SK-N-SH (cell line): ENCODE results near the gene PPIP5K2. TPM values are rescaled to one million over a fixed set of nuclear protein-coding genes. Genes with fewer than 3 reads are reported as not detected.
"Not testable (repeated sequence)": the region's sequence is repeated elsewhere in the genome, so short reads cannot be mapped to it uniquely, and the experiment has no call there.

Source experiments
- CTCF ChIA-PET: fragments of 300-600, 350-600 bp; formaldehyde crosslinking; extraction: SDS; loops from one replicate; lab custom pipeline; 2021; lab: Yijun Ruan, JAX
- POLR2A ChIA-PET: fragments of 350-600 bp; sonication (Branson Sonifier 250); formaldehyde crosslinking; extraction: SDS; loops from one replicate; lab custom pipeline; 2020; ENCODE audit warnings: antibody characterized with exemption, inconsistent platforms; lab: Yijun Ruan, JAX
- DNase-seq: peaks from one replicate; pipeline ENCODE4 v3.0.0; 2012
- H2AFZ ChIP-seq: fragments of 200-600 bp; sonication (generic); 2 replicates; pipeline ENCODE4 v1.8.1; 2016; ENCODE audit warnings: antibody characterized with exemption, mild to moderate bottlenecking, low read depth
- H3F3A ChIP-seq: fragments of 200-600 bp; sonication (generic); replicated peaks from 2 replicates; pipeline ENCODE3; 2016; ENCODE audit warnings: antibody characterized with exemption, mild to moderate bottlenecking; ENCODE audit not compliant: insufficient read depth
- H3K27ac ChIP-seq, 2 experiments: fragments of 200-500 bp in 1 of 2; fragments of 200-600 bp in 1 of 2; sonication (Bioruptor generic) in 1 of 2; sonication (generic), shearing (Covaris generic) in 1 of 2; 2 replicates each; pipeline versions ENCODE4 v1.5.1 to v1.6.1; 2014 to 2016; ENCODE audit warnings: low read depth in 2 of 2, inconsistent platforms in 1 of 2, low read length in 1 of 2, mild to moderate bottlenecking in 1 of 2, mixed read lengths in 1 of 2
- H3K27me3 ChIP-seq: fragments of 200-600 bp; sonication (generic), shearing (Covaris generic); 2 replicates; pipeline ENCODE4 v1.6.1; 2016; ENCODE audit warnings: mixed run types; ENCODE audit not compliant: insufficient read depth
- H3K36me3 ChIP-seq, 2 experiments: fragments of 200-500 bp in 1 of 2; fragments of 200-600 bp in 1 of 2; sonication (Bioruptor generic) in 1 of 2; sonication (generic) in 1 of 2; replicated peaks in 1 of 2; 2 replicates each; pipeline versions ENCODE3 to v1.5.1; 2014 to 2016; ENCODE audit warnings: low read length in 1 of 2, mild to moderate bottlenecking in 1 of 2; ENCODE audit not compliant: insufficient read depth in 2 of 2, control insufficient read depth in 1 of 2
- H3K4me1 ChIP-seq, 2 experiments: fragments of 200-500 bp in 1 of 2; fragments of 200-600 bp in 1 of 2; sonication (Bioruptor generic) in 1 of 2; sonication (generic), shearing (Covaris generic) in 1 of 2; 2 replicates each; pipeline versions ENCODE4 v1.5.1 to v1.6.1; 2014 to 2016; ENCODE audit warnings: low read depth in 1 of 2, low read length in 1 of 2, mixed run types in 1 of 2; ENCODE audit not compliant: insufficient read depth in 2 of 2, control insufficient read depth in 1 of 2
- H3K4me2 ChIP-seq: fragments of 200-600 bp; sonication (generic), shearing (Covaris generic); 2 replicates; pipeline ENCODE4 v1.6.1; 2017; ENCODE audit warnings: mixed run types
- H3K4me3 ChIP-seq, 2 experiments: fragments of 200-500 bp in 1 of 2; fragments of 200-600 bp in 1 of 2; sonication (Bioruptor generic) in 1 of 2; sonication (generic), shearing (Covaris generic) in 1 of 2; 2 replicates each; pipeline versions ENCODE4 v1.5.1 to v1.8.1; 2014 to 2016; ENCODE audit warnings: low read depth in 2 of 2, inconsistent platforms in 1 of 2, low read length in 1 of 2, mild to moderate bottlenecking in 1 of 2, mixed read lengths in 1 of 2, moderate library complexity in 1 of 2
- H3K79me2 ChIP-seq: fragments of 200-600 bp; sonication (generic); 2 replicates; pipeline ENCODE4 v1.8.1; 2017; ENCODE audit warnings: mild to moderate bottlenecking; ENCODE audit not compliant: insufficient read depth
- H3K9ac ChIP-seq: fragments of 200-600 bp; sonication (generic); 2 replicates; pipeline ENCODE4 v1.6.1; 2017; ENCODE audit warnings: mixed run types
- H3K9me2 ChIP-seq: fragments of 200-600 bp; sonication (generic); 2 replicates; pipeline ENCODE4 v1.6.1; 2017; ENCODE audit warnings: mixed run types
- H3K9me3 ChIP-seq: fragments of 200-600 bp; sonication (generic); 2 replicates; pipeline ENCODE4 v1.6.1; 2017; ENCODE audit warnings: mixed run types, mild to moderate bottlenecking, moderate library complexity
- H4K20me1 ChIP-seq: fragments of 200-600 bp; sonication (generic); 2 replicates; pipeline ENCODE4 v1.6.1; 2017; ENCODE audit warnings: mild to moderate bottlenecking, mixed run types; ENCODE audit not compliant: insufficient read depth
- CHD2 ChIP-seq: fragments of 150-350 bp; IDR thresholded peaks from 2 replicates; pipeline ENCODE4 v1.6.1; 2018; ENCODE audit warnings: low read length; ENCODE audit not compliant: partially characterized antibody
- EP300 ChIP-seq, 2 experiments: IDR thresholded peaks; 2 replicates each; pipeline versions ENCODE4 v1.4.0 to v1.6.1; 2012; ENCODE audit warnings: borderline replicate concordance in 1 of 2, low read depth in 1 of 2, low read length in 1 of 2
- FOSL2 ChIP-seq: IDR thresholded peaks from 2 replicates; pipeline ENCODE4 v1.4.0; 2012; ENCODE audit warnings: low read depth, mild to moderate bottlenecking, moderate library complexity, borderline replicate concordance
- JUND ChIP-seq: IDR thresholded peaks from 2 replicates; pipeline ENCODE4 v1.4.0; 2012
- RAD21 ChIP-seq: IDR thresholded peaks from 2 replicates; pipeline ENCODE4 v1.6.1; 2012; ENCODE audit warnings: mild to moderate bottlenecking, low read length
- RXRA ChIP-seq: IDR thresholded peaks from 2 replicates; pipeline ENCODE4 v1.4.0; 2012; ENCODE audit warnings: low read depth, mild to moderate bottlenecking, borderline replicate concordance
- SMC3 ChIP-seq: IDR thresholded peaks from 2 replicates; pipeline ENCODE4 v1.6.1; 2012; ENCODE audit warnings: low read depth, low read length, improper control_type of control experiment
- TCF12 ChIP-seq: IDR thresholded peaks from 2 replicates; pipeline ENCODE4 v1.4.0; 2012
- whole genome bisulfite sequencing: methylation state at CpG from one replicate; pipeline ENCODE4 v1.1.6; 2017; ENCODE audit warnings: low lambda C conversion rate; 5-methylcytosine and 5-hydroxymethylcytosine counted together
- polyA plus RNA-seq, 3 experiments: library from polyadenylated mRNA; depleted of rRNA; stranded (reverse); fragments of >200 nt; gene quantifications; 2 replicates each; pipeline ENCODE4 v1.2.3, GENCODE V29; 2012
- TF ChIP-seq, protein P1 (sequence below): IDR thresholded peaks from 2 replicates; pipeline ENCODE4; 2012
- TF ChIP-seq, protein P2 (sequence below): fragments of 150-350 bp; IDR thresholded peaks from 2 replicates; pipeline ENCODE4 v1.6.1; 2016; ENCODE audit warnings: mild to moderate bottlenecking, low read depth, low read length
- TF ChIP-seq, protein P3 (sequence below): IDR thresholded peaks from 2 replicates; pipeline ENCODE4 v1.4.0; 2012; ENCODE audit warnings: low read depth, borderline replicate concordance
- TF ChIP-seq, protein P4 (sequence below): fragments of 150-350 bp; IDR thresholded peaks from 2 replicates; pipeline ENCODE4 v1.6.1; 2017; ENCODE audit warnings: antibody characterized with exemption, low read length, low read depth, borderline replicate concordance

Gene PPIP5K2
- polyA plus RNA-seq, 1 of the 3 experiments (the other 2 are of a cell fraction), result 18.2 TPM

DNA sequence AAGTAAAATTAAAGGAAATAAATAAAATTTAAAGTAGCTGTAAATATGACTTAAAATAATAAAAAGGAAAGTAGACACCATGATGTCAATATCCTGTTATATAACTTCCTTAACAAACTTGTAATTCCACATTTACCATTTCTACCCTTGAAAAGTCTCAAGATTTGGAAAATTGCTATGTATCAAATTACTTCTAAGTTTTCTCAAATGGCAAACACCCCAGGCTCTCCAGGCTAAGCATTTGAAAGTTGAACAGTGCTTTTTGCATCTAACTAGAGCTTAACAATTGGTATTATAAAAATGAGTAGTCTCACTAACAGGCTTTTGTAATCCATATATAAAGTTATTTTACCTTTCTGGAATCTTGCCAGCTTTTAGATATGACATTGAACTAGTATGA lies 97.0 kb downstream of the PPIP5K2 start:
- H3F3A ChIP-seq, result no peaks in the 10 kb centered on the region
- ChIA-PET POLR2A (no interaction called here), CTCF (interaction anchor here (1.9 to 5.2 kb wide), 4 partner anchors 7 to 259 kb away, joined by 5 to 24 read pairs (median 10); no protein-coding TSS in a partner anchor)
- TF ChIP-seq JUND (no peak), TCF12 (no peak), SMC3 (no peak), RAD21 (no peak), EP300 (IDR thresholded peaks at IDR 0.05; ENCODE audit: borderline replicate concordance in 1 of 2, low read depth in 1 of 2, low read length in 1 of 2) (no peak), FOSL2 (no peak)
- TF ChIP-seq, protein P1, sequence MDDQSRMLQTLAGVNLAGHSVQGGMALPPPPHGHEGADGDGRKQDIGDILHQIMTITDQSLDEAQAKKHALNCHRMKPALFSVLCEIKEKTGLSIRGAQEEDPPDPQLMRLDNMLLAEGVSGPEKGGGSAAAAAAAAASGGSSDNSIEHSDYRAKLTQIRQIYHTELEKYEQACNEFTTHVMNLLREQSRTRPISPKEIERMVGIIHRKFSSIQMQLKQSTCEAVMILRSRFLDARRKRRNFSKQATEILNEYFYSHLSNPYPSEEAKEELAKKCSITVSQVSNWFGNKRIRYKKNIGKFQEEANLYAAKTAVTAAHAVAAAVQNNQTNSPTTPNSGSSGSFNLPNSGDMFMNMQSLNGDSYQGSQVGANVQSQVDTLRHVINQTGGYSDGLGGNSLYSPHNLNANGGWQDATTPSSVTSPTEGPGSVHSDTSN, result no peak
- TF ChIP-seq, protein P2, sequence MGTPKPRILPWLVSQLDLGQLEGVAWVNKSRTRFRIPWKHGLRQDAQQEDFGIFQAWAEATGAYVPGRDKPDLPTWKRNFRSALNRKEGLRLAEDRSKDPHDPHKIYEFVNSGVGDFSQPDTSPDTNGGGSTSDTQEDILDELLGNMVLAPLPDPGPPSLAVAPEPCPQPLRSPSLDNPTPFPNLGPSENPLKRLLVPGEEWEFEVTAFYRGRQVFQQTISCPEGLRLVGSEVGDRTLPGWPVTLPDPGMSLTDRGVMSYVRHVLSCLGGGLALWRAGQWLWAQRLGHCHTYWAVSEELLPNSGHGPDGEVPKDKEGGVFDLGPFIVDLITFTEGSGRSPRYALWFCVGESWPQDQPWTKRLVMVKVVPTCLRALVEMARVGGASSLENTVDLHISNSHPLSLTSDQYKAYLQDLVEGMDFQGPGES, result no peak
- TF ChIP-seq, protein P3, sequence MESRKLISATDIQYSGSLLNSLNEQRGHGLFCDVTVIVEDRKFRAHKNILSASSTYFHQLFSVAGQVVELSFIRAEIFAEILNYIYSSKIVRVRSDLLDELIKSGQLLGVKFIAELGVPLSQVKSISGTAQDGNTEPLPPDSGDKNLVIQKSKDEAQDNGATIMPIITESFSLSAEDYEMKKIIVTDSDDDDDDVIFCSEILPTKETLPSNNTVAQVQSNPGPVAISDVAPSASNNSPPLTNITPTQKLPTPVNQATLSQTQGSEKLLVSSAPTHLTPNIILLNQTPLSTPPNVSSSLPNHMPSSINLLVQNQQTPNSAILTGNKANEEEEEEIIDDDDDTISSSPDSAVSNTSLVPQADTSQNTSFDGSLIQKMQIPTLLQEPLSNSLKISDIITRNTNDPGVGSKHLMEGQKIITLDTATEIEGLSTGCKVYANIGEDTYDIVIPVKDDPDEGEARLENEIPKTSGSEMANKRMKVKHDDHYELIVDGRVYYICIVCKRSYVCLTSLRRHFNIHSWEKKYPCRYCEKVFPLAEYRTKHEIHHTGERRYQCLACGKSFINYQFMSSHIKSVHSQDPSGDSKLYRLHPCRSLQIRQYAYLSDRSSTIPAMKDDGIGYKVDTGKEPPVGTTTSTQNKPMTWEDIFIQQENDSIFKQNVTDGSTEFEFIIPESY, result no peak
- no peak for DNase-seq
- H3K4me3 ChIP-seq, result no peak overlapping the region
- H2AFZ ChIP-seq, result no peak overlapping the region
- H3K4me2 ChIP-seq, result no peak overlapping the region
- no peaks in the 10 kb centered on the region; a peak in 1 of 4 replicates for H3K4me1 ChIP-seq
- H3K27me3 ChIP-seq, result no peaks in the 10 kb centered on the region
- H4K20me1 ChIP-seq, result no peaks in the 10 kb centered on the region
- H3K36me3 ChIP-seq, result peaks cover 0 to 2% of the 10 kb centered on the region in 2 experiments
- H3K9ac ChIP-seq, result no peak overlapping the region
- no peaks in the 10 kb centered on the region for H3K9me2 ChIP-seq
- H3K27ac ChIP-seq, result no peak overlapping the region
- no peaks in the 10 kb centered on the region for H3K9me3 ChIP-seq
- H3K79me2 ChIP-seq, result no peaks in the 10 kb centered on the region

DNA sequence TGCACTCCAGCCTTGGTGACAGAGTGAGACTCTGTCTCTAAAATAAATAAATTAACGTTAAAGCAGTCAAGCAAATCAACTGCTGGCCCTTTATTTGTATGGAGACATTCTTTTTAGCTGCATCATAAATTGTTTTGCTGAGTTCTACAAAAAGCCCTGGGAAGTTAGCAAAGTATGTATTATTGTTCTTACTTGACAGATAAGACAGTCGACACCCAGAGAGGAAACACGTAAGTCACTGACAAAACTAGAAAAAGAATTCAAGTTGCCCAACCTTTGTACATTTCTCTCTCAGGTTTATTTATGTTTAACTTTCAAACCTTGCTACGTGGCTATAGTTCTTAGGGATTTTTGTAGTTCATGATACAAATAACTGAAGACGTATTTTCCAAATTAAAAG lies 98.1 kb downstream of the PPIP5K2 start:
- Histone ChIP-seq H3K9me2 (no peaks in the 10 kb centered on the region), H2AFZ (no peak overlapping the region), H3K9me3 (no peaks in the 10 kb centered on the region), H3F3A (no peaks in the 10 kb centered on the region), H3K4me2 (no peak overlapping the region), H3K27me3 (no peaks in the 10 kb centered on the region), H3K4me3 (no peak overlapping the region), H3K27ac (no peak overlapping the region), H3K79me2 (no peaks in the 10 kb centered on the region), H4K20me1 (no peaks in the 10 kb centered on the region), H3K4me1 (no peaks in the 10 kb centered on the region; a peak in 1 of 4 replicates), H3K36me3 (no peaks in the 10 kb centered on the region), H3K9ac (no peak overlapping the region)
- ChIA-PET CTCF (interaction anchor here (1.9 kb wide), 1 partner anchor 14 kb away, joined by 6 read pairs; no protein-coding TSS in a partner anchor), POLR2A (no interaction called here)
- no peak for DNase-seq
- 83% methylated on average over 5 of the region's 5 CpGs for WGBS
- TF ChIP-seq CHD2, result no peak
- TF ChIP-seq RXRA, result no peak
- TF ChIP-seq, protein P4, sequence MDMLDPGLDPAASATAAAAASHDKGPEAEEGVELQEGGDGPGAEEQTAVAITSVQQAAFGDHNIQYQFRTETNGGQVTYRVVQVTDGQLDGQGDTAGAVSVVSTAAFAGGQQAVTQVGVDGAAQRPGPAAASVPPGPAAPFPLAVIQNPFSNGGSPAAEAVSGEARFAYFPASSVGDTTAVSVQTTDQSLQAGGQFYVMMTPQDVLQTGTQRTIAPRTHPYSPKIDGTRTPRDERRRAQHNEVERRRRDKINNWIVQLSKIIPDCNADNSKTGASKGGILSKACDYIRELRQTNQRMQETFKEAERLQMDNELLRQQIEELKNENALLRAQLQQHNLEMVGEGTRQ, result no peak
- no peak for TF ChIP-seq SMC3

DNA sequence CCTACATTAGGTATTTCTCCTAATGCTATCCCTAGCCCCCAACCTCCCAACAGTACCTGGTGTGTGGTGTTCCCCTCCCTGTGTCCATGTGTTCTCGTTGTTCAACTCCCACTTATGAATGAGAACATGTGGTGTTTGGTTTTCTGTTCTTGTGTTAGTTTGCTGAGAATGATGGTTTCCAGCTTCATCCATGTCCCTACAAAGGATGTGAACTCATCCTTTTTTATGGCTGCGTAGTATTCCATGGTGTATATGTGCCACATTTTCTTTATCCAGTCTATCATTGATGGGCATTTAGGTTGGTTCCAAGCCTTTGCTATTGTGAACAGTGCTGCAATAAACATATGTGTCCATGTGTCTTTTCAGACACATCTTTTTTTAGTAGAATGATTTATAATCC lies 99.0 kb downstream of the PPIP5K2 start:
- H3K27ac ChIP-seq, H3K79me2 ChIP-seq, H2AFZ ChIP-seq, H4K20me1 ChIP-seq, H3K27me3 ChIP-seq, H3K4me2 ChIP-seq, DNase-seq, H3F3A ChIP-seq, CTCF ChIA-PET, H3K9me3 ChIP-seq, H3K4me3 ChIP-seq, H3K4me1 ChIP-seq, POLR2A ChIA-PET, H3K9ac ChIP-seq, H3K9me2 ChIP-seq, H3K36me3 ChIP-seq: not testable (repeated sequence)
- 98% methylated on average over 2 of the region's 2 CpGs for WGBS
